ENCODE results near the gene SCAF1. TPM values are rescaled to one million over a fixed set of nuclear protein-coding genes. Genes with fewer than 3 reads are reported as not detected.

SCAF1 gene
- total RNA-seq, 1 donor from 2014 or later: 8.7 TPM

DNA sequence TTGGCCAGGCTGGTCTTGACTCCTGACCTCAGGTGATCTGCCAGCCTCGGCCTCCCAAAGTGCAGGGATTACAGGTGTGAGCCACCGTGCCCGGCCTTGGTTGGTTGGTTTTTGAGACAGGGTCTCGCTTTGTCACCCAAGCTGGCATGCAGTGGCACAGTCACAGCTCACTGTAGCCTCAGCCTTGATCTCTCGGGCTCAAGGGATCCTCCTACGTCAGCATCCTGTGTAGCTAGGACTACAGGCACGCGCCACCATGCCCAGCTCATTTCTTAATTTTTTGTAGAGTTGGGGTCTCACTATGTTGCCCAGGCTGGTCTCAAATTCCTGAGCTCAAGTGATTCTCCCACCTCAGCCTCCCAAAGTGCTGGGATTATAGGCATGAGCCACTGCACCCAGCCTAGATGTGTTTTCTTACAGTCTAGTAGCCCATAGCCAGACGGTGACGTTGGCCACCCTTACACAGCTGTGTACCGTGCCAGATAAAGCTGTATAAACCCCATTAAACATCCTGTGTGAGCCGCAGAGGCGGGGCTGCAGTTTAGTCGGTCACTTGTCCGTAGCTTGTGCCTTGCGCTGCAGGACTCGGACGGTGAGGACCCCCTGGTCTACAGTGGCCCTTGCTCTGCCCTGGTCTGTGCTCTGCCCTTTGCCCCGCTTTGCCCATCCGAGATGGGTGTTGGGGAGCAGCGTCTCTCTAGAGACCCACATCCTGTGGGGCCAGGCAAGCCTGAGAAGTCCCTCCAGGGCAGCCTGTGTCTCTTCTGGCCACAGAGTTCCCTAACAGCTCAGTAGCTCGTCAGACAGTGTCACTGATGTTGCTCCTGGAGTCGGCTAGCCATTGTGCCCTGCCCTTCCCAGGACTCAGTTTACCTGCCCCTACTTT lies 13.8 kb downstream of the SCAF1 start:
- no peak overlapping the region for H3K27ac Mint-ChIP-seq
- no peaks in the 10 kb centered on the region for H3K4me1 Mint-ChIP-seq
- Histone ChIP-seq H3K9me3 (ENCODE audit: low read depth) (no peaks in the 10 kb centered on the region), H3K4me1 (no peaks in the 10 kb centered on the region), H3K79me2 (ENCODE audit: low read depth) (no peaks in the 10 kb centered on the region), H3K27ac (no peak overlapping the region), H3K9ac (no peak overlapping the region), H3K4me2 (no peak overlapping the region), H2AFZ (replicated peaks) (no peak overlapping the region), H4K20me1 (ENCODE audit: low read depth) (peaks cover 22% of the 10 kb centered on the region), H3K27me3 (no peaks in the 10 kb centered on the region), H3K4me3 (no peak overlapping the region), H3K36me3 (peaks cover 4% of the 10 kb centered on the region), H3F3A (ENCODE audit: low read depth) (peaks cover 22% of the 10 kb centered on the region)
- no peak overlapping the region for H3K4me3 Mint-ChIP-seq
- peaks cover 35% of the 10 kb centered on the region for H3K36me3 Mint-ChIP-seq
- TF ChIP-seq, protein P1, sequence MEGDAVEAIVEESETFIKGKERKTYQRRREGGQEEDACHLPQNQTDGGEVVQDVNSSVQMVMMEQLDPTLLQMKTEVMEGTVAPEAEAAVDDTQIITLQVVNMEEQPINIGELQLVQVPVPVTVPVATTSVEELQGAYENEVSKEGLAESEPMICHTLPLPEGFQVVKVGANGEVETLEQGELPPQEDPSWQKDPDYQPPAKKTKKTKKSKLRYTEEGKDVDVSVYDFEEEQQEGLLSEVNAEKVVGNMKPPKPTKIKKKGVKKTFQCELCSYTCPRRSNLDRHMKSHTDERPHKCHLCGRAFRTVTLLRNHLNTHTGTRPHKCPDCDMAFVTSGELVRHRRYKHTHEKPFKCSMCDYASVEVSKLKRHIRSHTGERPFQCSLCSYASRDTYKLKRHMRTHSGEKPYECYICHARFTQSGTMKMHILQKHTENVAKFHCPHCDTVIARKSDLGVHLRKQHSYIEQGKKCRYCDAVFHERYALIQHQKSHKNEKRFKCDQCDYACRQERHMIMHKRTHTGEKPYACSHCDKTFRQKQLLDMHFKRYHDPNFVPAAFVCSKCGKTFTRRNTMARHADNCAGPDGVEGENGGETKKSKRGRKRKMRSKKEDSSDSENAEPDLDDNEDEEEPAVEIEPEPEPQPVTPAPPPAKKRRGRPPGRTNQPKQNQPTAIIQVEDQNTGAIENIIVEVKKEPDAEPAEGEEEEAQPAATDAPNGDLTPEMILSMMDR (IDR thresholded peaks at IDR 0.05): no peak
- TF ChIP-seq EZH2phosphoT487 (IDR thresholded peaks at IDR 0.05): no peak
- no peak for TF ChIP-seq EZH2 (IDR thresholded peaks at IDR 0.05)
- H3K27me3 Mint-ChIP-seq (ENCODE audit: insufficient read depth, low read depth): no peaks in the 10 kb centered on the region
- no peak for DNase-seq (ENCODE audit: low spot score)
- no peaks in the 10 kb centered on the region for H3K9me3 Mint-ChIP-seq

- Mint-ChIP-seq H3K36me3 (peaks cover 33% of the 10 kb centered on the region), H3K4me3 (no peak overlapping the region), H3K4me1 (no peaks in the 10 kb centered on the region), H3K27me3 (ENCODE audit: insufficient read depth, low read depth) (no peaks in the 10 kb centered on the region), H3K9me3 (no peaks in the 10 kb centered on the region), H3K27ac (peak overlapping the region; percentile 64)
- Histone ChIP-seq H3K27me3 (no peaks in the 10 kb centered on the region), H3K4me1 (no peaks in the 10 kb centered on the region), H3K9me3 (ENCODE audit: low read depth) (no peaks in the 10 kb centered on the region), H4K20me1 (ENCODE audit: low read depth) (peaks cover 22% of the 10 kb centered on the region), H3K79me2 (ENCODE audit: low read depth) (no peaks in the 10 kb centered on the region), H3K9ac (no peak overlapping the region), H3K27ac (no peak overlapping the region), H3F3A (ENCODE audit: low read depth) (peaks cover 24% of the 10 kb centered on the region), H2AFZ (replicated peaks) (no peak overlapping the region), H3K4me3 (no peak overlapping the region), H3K36me3 (peaks cover 4% of the 10 kb centered on the region), H3K4me2 (no peak overlapping the region)
- DNase-seq (ENCODE audit: low spot score): no peak
- no peak for TF ChIP-seq EZH2 (IDR thresholded peaks at IDR 0.05)
- TF ChIP-seq, protein P1 (IDR thresholded peaks at IDR 0.05): no peak
- TF ChIP-seq EZH2phosphoT487 (IDR thresholded peaks at IDR 0.05): no peak
These were observed 14.6 kb downstream of the SCAF1 start for GRCh38 chr19:49656456-49657109.

DNA sequence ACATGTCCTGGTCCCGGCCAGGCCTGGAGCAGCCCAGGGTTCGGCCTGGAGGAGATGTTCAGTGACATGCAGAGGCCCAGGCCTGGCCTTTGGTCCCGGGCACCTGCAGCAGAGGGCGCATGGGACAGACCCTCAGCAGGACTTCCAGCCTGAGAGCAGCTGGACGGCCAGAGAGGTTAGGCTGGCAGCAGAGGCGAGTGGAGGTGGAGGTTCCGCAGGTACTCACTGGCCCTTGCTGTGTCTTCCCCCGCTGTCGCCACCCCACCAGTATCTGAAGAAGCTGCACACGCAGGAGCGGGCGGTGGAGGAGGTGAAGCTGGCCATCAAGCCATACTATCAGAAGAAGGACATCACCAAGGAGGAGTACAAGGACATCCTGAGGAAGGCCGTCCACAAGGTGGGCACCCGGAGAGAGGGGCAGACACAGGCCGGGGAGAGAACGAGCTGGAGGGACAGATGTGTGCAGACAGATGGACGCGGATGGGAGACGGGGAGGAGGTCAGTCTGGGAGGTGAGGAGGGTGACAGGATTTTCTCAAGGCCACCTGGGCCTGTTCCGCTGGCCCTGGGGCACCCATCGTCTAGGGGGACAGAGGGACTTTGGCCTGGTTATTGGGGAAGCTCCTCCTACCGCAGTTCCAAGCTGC lies 15.6 kb downstream of the SCAF1 start:
- TF ChIP-seq, protein P1 (IDR thresholded peaks at IDR 0.05): no peak
- TF ChIP-seq EZH2phosphoT487 (IDR thresholded peaks at IDR 0.05): no peak
- no peak for TF ChIP-seq EZH2 (IDR thresholded peaks at IDR 0.05)
- Mint-ChIP-seq H3K9me3 (no peaks in the 10 kb centered on the region), H3K4me1 (no peaks in the 10 kb centered on the region), H3K27ac (no peak overlapping the region), H3K27me3 (ENCODE audit: insufficient read depth, low read depth) (no peaks in the 10 kb centered on the region), H3K36me3 (peaks cover 33% of the 10 kb centered on the region), H3K4me3 (no peak overlapping the region)
- Histone ChIP-seq H4K20me1 (ENCODE audit: low read depth) (peaks cover 24% of the 10 kb centered on the region), H3K4me3 (no peak overlapping the region), H3K4me2 (no peak overlapping the region), H3K9ac (no peak overlapping the region), H3F3A (ENCODE audit: low read depth) (peaks cover 24% of the 10 kb centered on the region), H3K27ac (no peak overlapping the region), H3K36me3 (peaks cover 4% of the 10 kb centered on the region), H3K4me1 (no peaks in the 10 kb centered on the region), H3K9me3 (ENCODE audit: low read depth) (no peaks in the 10 kb centered on the region), H2AFZ (replicated peaks) (no peak overlapping the region), H3K27me3 (no peaks in the 10 kb centered on the region), H3K79me2 (ENCODE audit: low read depth) (no peaks in the 10 kb centered on the region)
- DNase-seq (ENCODE audit: low spot score): no peak

Measured in neural progenitor cell (in vitro differentiated cells).